Memory B cell (primary cell): ENCODE data around the gene DUOX2.
"Not testable (repeated sequence)": the region's sequence is repeated elsewhere in the genome, so short reads cannot be mapped to it uniquely, and the experiment has no call there.

Experiments used
- ATAC-seq: fragments of 150-1000 bp; cut with Tn5 transposase; 2 replicates; pipeline ENCODE4 v1.10.0; 2021; ENCODE audit warnings: low read depth, mild to moderate bottlenecking, moderate library complexity
- DNase-seq, 2 donors: peaks; one replicate each; pipeline ENCODE4 v3.0.0; 2022; ENCODE audit warnings: low spot score in 2 of 2
- H3K27ac Mint-ChIP-seq: one replicate; pipeline ENCODE4 v1.8.0; 2022; ENCODE audit warnings: mild to moderate bottlenecking, moderate library complexity, mixed read lengths
- H3K27me3 Mint-ChIP-seq: one replicate; pipeline ENCODE4 v1.8.0; 2022; ENCODE audit warnings: mixed read lengths
- H3K36me3 Mint-ChIP-seq: one replicate; pipeline ENCODE4 v1.8.0; 2022; ENCODE audit warnings: mild to moderate bottlenecking, mixed read lengths
- H3K4me1 Mint-ChIP-seq: one replicate; pipeline ENCODE4 v1.8.0; 2022; ENCODE audit warnings: mixed read lengths
- H3K4me3 Mint-ChIP-seq: one replicate; pipeline ENCODE4 v1.8.0; 2022; ENCODE audit warnings: mild to moderate bottlenecking, moderate library complexity, mixed read lengths
- H3K9me3 Mint-ChIP-seq: one replicate; pipeline ENCODE4 v1.8.0; 2022; ENCODE audit warnings: mixed read lengths

Gene DUOX2

DNA sequence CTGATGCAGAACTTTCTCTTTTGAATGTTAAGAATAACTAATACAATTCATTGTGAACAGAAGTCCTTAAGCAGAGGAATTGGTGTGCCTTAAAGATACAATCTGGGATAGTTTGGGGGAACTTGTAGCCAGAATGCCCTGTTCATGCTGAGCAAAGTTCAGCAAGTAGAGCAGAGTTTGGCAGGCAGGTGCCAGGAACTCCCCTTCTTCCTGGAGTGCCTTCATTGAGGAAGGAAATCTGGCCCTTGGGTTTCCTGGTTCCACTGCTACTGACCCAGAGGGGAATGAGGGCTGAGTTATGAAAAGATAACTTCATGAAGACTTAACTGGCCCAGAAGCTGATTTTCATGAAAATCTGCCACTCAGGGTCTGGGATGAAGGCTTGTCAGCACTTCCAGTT lies 40.4 kb downstream of the DUOX2 start:
- not testable (repeated sequence) for DNase-seq, H3K36me3 Mint-ChIP-seq, H3K9me3 Mint-ChIP-seq, H3K4me3 Mint-ChIP-seq, H3K27ac Mint-ChIP-seq, H3K27me3 Mint-ChIP-seq, ATAC-seq, H3K4me1 Mint-ChIP-seq

DNA sequence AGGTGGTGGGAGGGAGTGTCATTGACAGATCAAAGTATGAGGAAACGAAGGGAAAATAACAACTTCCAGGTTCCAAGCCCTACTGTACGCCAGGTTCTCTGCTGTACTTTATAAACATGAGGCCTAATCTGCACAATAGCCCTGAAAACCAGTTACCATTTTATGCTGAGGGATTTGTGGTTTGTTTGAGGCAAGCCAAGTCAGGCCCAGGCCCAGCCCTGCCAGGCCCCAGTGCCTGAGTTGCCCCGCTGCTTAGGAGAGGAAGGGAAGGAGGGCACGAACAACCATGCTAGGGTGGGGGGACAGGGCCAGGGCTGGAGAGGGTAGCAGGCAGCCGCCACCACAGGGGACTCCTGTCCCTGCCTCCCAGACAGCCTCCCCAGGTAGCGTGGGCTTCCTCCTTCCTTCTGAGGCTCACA lies 44.0 kb downstream of the DUOX2 start:
- H3K27ac Mint-ChIP-seq, ATAC-seq, H3K4me1 Mint-ChIP-seq, DNase-seq, H3K36me3 Mint-ChIP-seq, H3K9me3 Mint-ChIP-seq, H3K4me3 Mint-ChIP-seq, H3K27me3 Mint-ChIP-seq: not testable (repeated sequence)

DNA sequence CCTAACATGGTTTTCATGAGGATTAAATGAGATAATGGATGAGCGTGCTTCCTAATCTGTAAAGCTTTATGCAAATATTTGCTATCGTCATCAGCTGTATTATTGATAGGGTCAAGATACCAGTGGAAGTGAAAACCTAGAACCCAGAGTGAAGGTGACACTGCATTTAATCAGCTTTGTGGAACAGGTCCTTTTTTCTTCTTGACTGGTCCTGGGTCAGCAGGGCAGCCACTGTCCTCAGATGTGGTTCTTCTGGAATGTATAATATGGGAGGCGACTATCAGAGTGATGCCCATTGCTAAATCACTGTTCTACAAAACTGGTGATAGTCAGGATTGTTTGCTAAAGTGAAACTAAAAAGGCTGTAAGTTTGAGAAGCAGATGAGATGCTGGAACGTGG lies 49.6 kb downstream of the DUOX2 start:
- Mint-ChIP-seq H3K4me1 (peaks cover 8% of the 10 kb centered on the region), H3K27ac (no peak overlapping the region), H3K4me3 (no peak overlapping the region), H3K9me3 (no peaks in the 10 kb centered on the region), H3K27me3 (no peaks in the 10 kb centered on the region), H3K36me3 (peaks cover 16% of the 10 kb centered on the region)
- DNase-seq (no peak), ATAC-seq (no peak)

DNA sequence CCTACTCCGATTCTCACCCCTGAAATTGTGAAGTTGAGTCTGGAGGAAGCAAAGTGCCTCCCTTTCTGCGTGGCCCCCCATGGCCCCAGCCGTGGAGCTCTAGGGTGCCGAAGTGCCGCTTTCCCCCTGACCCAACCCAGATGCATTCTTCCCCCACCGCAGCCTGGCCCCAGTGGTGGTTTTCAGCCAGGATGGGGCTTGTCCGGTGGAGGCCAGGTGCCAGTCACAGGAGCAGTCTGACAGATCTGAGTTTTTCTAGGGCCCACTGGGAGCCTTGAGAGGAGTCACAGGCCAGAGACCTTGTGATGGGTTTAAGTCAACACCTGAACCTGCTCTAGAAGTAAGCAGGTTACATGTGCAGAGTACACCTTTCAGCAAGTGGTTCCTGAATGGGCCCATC lies 51.7 kb downstream of the DUOX2 start:
- not testable (repeated sequence) for DNase-seq, ATAC-seq, H3K4me1 Mint-ChIP-seq, H3K4me3 Mint-ChIP-seq, H3K9me3 Mint-ChIP-seq, H3K27ac Mint-ChIP-seq, H3K27me3 Mint-ChIP-seq
- H3K36me3 Mint-ChIP-seq, result peaks cover 16% of the 10 kb centered on the region

DNA sequence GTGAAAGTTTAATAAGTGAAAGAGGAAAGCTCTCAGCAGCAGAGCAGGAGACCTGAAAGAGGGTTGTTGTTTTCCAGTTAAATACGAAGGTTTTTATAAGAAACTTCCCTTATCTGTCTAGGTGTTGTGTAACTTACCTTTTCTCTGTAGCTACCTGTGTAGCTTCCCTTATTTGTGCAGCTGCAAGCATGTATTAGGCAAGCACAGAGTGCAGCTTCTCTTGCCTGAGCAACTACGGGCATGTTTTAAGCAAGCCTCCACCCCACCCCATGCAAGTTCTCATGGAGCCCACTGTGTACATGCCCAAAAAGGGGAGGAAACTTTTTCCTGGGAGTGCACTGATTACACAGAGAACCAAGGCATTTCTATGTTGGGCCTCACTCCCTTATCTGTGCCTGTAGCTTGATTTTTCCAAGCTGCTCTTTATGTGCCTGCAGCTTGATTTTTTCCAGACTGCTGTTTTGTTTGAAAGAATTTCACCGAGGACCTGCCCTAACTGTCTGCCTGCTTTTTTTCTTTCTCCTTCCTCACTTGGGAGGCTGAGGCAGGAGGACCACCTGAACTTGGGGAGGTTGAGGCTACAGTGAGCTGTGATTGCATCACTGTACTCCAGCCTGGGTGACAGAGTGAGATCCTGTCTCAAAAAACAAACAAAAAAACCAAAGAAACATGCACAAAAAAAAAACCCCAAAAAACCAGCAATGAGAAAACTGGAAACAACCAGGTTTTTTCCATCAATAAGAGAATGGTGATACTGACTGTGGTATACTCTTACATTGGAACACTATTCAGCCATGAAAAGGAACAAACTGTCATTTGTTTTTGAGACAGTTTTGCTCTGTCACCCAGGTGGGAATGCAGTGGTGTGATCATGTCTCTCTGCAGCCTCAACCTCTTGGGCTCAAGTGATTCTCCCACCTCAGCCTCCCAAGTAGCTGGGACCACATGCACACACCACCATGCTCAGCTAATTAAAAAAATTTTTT lies 55.0 kb downstream of the DUOX2 start:
- H3K4me1 Mint-ChIP-seq, H3K27ac Mint-ChIP-seq, H3K9me3 Mint-ChIP-seq, ATAC-seq, H3K27me3 Mint-ChIP-seq, H3K4me3 Mint-ChIP-seq, DNase-seq: not testable (repeated sequence)
- peaks cover 13% of the 10 kb centered on the region for H3K36me3 Mint-ChIP-seq

DNA sequence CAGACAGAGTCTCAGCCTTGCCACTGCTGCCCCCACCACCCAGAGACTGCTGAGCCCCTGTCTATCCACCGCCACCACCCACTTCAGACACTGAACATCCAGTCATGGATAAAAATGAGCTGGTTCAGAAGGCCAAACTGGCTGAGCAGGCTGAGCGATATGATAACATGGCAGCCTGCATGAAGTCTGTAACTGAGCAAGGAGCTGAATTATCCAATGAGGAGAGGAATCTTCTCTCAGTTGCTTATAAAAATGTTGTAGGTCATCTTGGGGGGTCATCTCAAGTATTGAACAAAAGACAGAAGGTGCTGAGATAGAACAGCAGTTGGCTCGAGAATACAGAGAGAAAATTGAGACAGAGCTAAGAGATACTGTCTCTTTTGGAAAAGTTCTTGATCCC lies 61.3 kb downstream of the DUOX2 start:
- not testable (repeated sequence) for H3K4me1 Mint-ChIP-seq, ATAC-seq, H3K27me3 Mint-ChIP-seq, DNase-seq, H3K4me3 Mint-ChIP-seq, H3K9me3 Mint-ChIP-seq, H3K27ac Mint-ChIP-seq
- H3K36me3 Mint-ChIP-seq, result peaks cover 12% of the 10 kb centered on the region

GRCh38 chr15:45050587-45050986 lies 63.4 kb downstream of the DUOX2 start:
- H3K4me1 Mint-ChIP-seq, result peaks cover 6% of the 10 kb centered on the region
- no peaks in the 10 kb centered on the region for H3K27me3 Mint-ChIP-seq
- H3K9me3 Mint-ChIP-seq, result no peaks in the 10 kb centered on the region
- no peak for DNase-seq
- no peak for ATAC-seq
- peaks cover 12% of the 10 kb centered on the region for H3K36me3 Mint-ChIP-seq
- H3K27ac Mint-ChIP-seq, result peak overlapping the region; percentile 31
- H3K4me3 Mint-ChIP-seq, result no peak overlapping the region

DNA sequence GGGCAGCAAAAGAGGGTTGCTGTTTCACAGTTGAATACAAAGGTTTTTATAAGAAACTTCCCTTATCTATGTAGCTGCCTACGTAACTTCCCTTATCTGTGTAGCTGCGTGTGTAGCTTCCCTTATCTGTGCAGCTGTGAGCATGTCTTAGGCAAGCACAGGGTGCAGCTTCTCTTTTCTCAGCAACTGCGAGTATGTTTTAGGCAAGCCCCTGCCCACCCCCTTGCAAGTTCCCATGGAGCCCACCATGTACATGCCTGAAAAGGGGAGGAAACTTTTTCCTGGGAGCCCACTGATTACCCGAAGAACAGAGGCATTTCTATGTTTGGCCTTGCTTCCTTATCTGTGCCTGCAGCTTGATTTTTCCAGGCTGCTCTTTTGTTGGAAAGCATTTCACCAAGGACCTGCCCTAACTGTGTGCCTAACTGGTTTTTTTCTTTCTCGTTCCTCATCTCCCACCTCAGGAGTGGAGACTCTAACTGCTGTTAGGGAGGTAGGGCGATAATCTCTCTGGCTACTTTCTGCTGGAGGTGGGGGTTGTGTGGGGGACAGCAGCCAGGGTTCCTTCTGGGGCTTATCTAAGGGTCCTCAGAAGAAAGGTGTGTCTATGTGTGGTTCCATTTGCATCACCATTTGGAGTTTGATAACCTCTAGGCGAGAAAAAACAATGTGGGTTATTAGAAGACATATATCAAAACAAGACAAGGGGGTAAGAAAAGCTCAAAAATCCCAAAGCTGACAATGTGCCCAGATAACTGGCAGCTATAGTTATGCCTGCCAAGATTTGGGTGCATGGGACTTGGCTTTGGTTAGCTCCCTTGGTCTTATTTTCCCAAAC lies 65.0 kb downstream of the DUOX2 start:
- H3K36me3 Mint-ChIP-seq, result peaks cover 12% of the 10 kb centered on the region

GRCh38 chr15:45048449-45048793 lies 65.6 kb downstream of the DUOX2 start:
- Mint-ChIP-seq H3K36me3 (peaks cover 12% of the 10 kb centered on the region), H3K4me3 (peak overlapping the region; percentile 73), H3K27ac (peak overlapping the region; percentile 99)
- peak; percentile 49 for ATAC-seq
- DNase-seq, H3K4me1 Mint-ChIP-seq, H3K27me3 Mint-ChIP-seq, H3K9me3 Mint-ChIP-seq: not testable (repeated sequence)

More for the DNA sequence above, 65.0 kb downstream of the DUOX2 start:
- H3K27me3 Mint-ChIP-seq, result no peaks in the 10 kb centered on the region
- DNase-seq, result peak; percentile 53 to 71
- peaks cover 6% of the 10 kb centered on the region for H3K4me1 Mint-ChIP-seq
- H3K27ac Mint-ChIP-seq, result peak overlapping the region; percentile 99
- H3K9me3 Mint-ChIP-seq, result no peaks in the 10 kb centered on the region
- H3K4me3 Mint-ChIP-seq, result peak overlapping the region; percentile 73
- peak; percentile 88 for ATAC-seq

DNA sequence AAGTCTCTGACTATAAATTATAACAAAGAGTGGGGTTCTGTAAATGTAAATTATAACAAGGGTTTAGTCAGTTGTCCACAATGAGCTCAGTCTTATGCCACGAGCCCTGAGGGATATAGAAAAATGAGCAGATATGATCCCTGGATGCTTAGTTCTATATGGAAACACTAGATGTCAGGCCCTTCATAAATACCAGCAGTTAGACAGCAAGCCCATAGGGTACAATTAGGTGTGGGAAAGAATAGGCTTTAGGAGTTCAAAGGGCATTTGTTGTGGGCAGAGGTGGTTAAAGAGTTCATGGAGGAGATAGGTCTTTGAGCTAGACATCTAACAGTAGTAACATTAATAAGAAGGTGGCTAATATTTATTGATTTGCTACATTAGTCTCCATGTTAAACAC lies 69.7 kb downstream of the DUOX2 start:
- H3K9me3 Mint-ChIP-seq, DNase-seq, H3K36me3 Mint-ChIP-seq, H3K27ac Mint-ChIP-seq, H3K4me1 Mint-ChIP-seq, ATAC-seq, H3K4me3 Mint-ChIP-seq, H3K27me3 Mint-ChIP-seq: not testable (repeated sequence)

DNA sequence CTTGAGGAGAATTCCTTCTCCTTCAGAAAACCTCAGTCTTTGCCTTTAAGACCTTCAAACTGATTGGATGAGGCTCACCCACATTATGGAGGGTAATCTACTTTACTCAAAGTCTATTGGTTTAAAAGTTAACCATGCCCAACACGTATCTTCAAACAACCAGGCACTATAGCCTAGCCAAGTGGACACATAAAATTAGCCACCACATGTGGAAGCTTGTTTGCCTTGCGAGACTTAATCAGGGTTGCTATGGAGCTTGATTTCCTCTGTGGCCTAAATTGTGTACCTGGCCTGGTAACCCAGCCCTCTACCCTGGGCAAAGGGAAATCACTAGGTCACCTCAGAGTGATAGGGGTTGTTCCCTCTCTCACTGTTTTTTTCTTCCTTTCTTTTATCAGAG lies 71.1 kb downstream of the DUOX2 start:
- H3K27me3 Mint-ChIP-seq, H3K27ac Mint-ChIP-seq, ATAC-seq, DNase-seq, H3K4me3 Mint-ChIP-seq, H3K4me1 Mint-ChIP-seq, H3K36me3 Mint-ChIP-seq, H3K9me3 Mint-ChIP-seq: not testable (repeated sequence)
